GM18909 (cell line): ENCODE measurements around the gene PLN.

ENCODE experiments used
- ATAC-seq: cut with Tn5 transposase; IDR thresholded peaks from one replicate; pipeline ENCODE4 v1.9.1; 2021; ENCODE audit warnings: mild to moderate bottlenecking; ENCODE audit not compliant: unreplicated experiment, poor library complexity

Gene PLN

GRCh38 chr6:118574051-118574865, 26.2 kb downstream of the PLN start:
- no peak for ATAC-seq

GRCh38 chr6:118577972-118578371, 29.9 kb downstream of the PLN start:
- no peak for ATAC-seq

GRCh38 chr6:118578617-118579016, 30.5 kb downstream of the PLN start:
- ATAC-seq = no peak

- ATAC-seq = no peak
Observed at GRCh38 chr6:118579786-118580185, 31.7 kb downstream of the PLN start.

- peak; percentile 65 for ATAC-seq
Observed at GRCh38 chr6:118580585-118581419, 32.7 kb downstream of the PLN start.

- no peak for ATAC-seq
Observed at GRCh38 chr6:118581489-118581959, 33.4 kb downstream of the PLN start.

GRCh38 chr6:118584911-118585310, 36.8 kb downstream of the PLN start:
- ATAC-seq = no peak

- peak; percentile 50 for ATAC-seq
Observed at GRCh38 chr6:118586746-118587485, 38.8 kb downstream of the PLN start.

GRCh38 chr6:118588626-118589025, 40.5 kb downstream of the PLN start:
- ATAC-seq = no peak

- ATAC-seq = no peak
Observed at GRCh38 chr6:118589186-118589585, 41.1 kb downstream of the PLN start.

- no peak for ATAC-seq
Observed at GRCh38 chr6:118589649-118590365, 41.7 kb downstream of the PLN start.

- ATAC-seq = no peak
Observed at GRCh38 chr6:118591897-118592296, 43.8 kb downstream of the PLN start.

- no peak for ATAC-seq
Observed at GRCh38 chr6:118594877-118595276, 46.8 kb downstream of the PLN start.

- no peak for ATAC-seq
Observed at GRCh38 chr6:118596774-118597320, 48.8 kb downstream of the PLN start.

- ATAC-seq = no peak
Observed at GRCh38 chr6:118597636-118598035, 49.5 kb downstream of the PLN start.

GRCh38 chr6:118598324-118598723, 50.2 kb downstream of the PLN start:
- no peak for ATAC-seq

- no peak for ATAC-seq
Observed at GRCh38 chr6:118602300-118602699, 54.2 kb downstream of the PLN start.

- no peak for ATAC-seq
Observed at GRCh38 chr6:118603372-118603771, 55.3 kb downstream of the PLN start.

- no peak for ATAC-seq
Observed at GRCh38 chr6:118606268-118606667, 58.2 kb downstream of the PLN start.

GRCh38 chr6:118606858-118607257, 58.8 kb downstream of the PLN start:
- ATAC-seq = no peak
